Keratinocyte (primary cell): Measurements from ENCODE around the gene ARL9.

ENCODE experiments used
- EZH2 ChIP-seq: IDR thresholded peaks from one replicate; pipeline ENCODE4 v1.6.1; 2012; ENCODE audit warnings: inconsistent platforms, mild to moderate bottlenecking, low read length, moderate library complexity
- TF ChIP-seq, protein P1 (sequence below), 3 experiments: IDR thresholded peaks in 1 of 3; conservative IDR thresholded peaks in 1 of 3; optimal IDR thresholded peaks in 1 of 3; 2 replicates in 2 of 3; 3 replicates in 1 of 3; pipeline versions ENCODE3 to v1.5.1; 2011; ENCODE audit warnings: low read length in 3 of 3, mild to moderate bottlenecking in 3 of 3, moderate library complexity in 2 of 3, control low read depth in 1 of 3, inconsistent platforms in 1 of 3; ENCODE audit not compliant: insufficient read depth in 2 of 3; ENCODE audit errors: extremely low read depth in 1 of 3

DNA sequence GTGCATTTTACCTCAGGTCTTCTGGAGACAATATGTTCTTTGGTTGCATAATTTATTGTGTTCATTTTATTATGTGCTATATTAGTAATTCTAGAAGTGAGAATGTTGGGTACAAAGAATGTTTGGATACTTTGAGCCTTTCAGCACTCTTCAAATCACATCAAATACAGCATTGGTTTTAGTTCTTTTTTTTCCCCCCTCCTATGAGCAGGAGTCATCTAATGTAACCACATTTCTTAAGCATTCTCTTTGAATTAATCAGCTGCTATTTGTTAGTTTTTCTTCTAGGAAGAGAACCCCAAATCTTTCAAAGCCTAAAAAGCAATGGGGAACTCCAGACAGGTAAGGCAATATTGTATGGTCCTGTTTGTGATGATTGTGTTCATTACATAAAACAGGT is 46.7 kb downstream of the ARL9 start:
- TF ChIP-seq, protein P1, sequence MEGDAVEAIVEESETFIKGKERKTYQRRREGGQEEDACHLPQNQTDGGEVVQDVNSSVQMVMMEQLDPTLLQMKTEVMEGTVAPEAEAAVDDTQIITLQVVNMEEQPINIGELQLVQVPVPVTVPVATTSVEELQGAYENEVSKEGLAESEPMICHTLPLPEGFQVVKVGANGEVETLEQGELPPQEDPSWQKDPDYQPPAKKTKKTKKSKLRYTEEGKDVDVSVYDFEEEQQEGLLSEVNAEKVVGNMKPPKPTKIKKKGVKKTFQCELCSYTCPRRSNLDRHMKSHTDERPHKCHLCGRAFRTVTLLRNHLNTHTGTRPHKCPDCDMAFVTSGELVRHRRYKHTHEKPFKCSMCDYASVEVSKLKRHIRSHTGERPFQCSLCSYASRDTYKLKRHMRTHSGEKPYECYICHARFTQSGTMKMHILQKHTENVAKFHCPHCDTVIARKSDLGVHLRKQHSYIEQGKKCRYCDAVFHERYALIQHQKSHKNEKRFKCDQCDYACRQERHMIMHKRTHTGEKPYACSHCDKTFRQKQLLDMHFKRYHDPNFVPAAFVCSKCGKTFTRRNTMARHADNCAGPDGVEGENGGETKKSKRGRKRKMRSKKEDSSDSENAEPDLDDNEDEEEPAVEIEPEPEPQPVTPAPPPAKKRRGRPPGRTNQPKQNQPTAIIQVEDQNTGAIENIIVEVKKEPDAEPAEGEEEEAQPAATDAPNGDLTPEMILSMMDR (optimal IDR thresholded peaks at IDR 0.05 in 1 of 3, IDR thresholded peaks at IDR 0.05 in 1 of 3, conservative IDR thresholded peaks at IDR 0.05 in 1 of 3; ENCODE audit: extremely low read depth in 1 of 3, insufficient read depth in 2 of 3, low read length in 3 of 3), result no peak
- no peak for TF ChIP-seq EZH2
